ENCODE results near the gene PODN.

PODN gene

GRCh38 chr1:53120659-53121058 lies 58.6 kb downstream of the PODN start:
- no peaks in the 10 kb centered on the region for H3K36me3 ChIP-seq (ENCODE audit: control insufficient read depth, insufficient read depth, low read length)
- H3K27ac ChIP-seq (ENCODE audit: low read depth, low read length): peak overlapping the region; percentile 3
- H3K27me3 ChIP-seq (ENCODE audit: control insufficient read depth, insufficient read depth, low read length): no peaks in the 10 kb centered on the region
- no peaks in the 10 kb centered on the region for H3K9me3 ChIP-seq (ENCODE audit: control insufficient read depth, insufficient read depth, low read length)
- no peak overlapping the region for H3K9ac ChIP-seq (ENCODE audit: low read depth, low read length)
- no peak overlapping the region for H3K4me3 ChIP-seq (ENCODE audit: low read depth, low read length)
- peaks cover 14% of the 10 kb centered on the region for H3K4me1 ChIP-seq (ENCODE audit: control insufficient read depth, insufficient read depth, low read length)

GRCh38 chr1:53121319-53122172 lies 59.5 kb downstream of the PODN start:
- H3K4me1 ChIP-seq (ENCODE audit: control insufficient read depth, insufficient read depth, low read length): peaks cover 8% of the 10 kb centered on the region
- no peaks in the 10 kb centered on the region for H3K36me3 ChIP-seq (ENCODE audit: control insufficient read depth, insufficient read depth, low read length)
- no peak overlapping the region for H3K9ac ChIP-seq (ENCODE audit: low read depth, low read length)
- no peaks in the 10 kb centered on the region for H3K27me3 ChIP-seq (ENCODE audit: control insufficient read depth, insufficient read depth, low read length)
- H3K27ac ChIP-seq (ENCODE audit: low read depth, low read length): no peak overlapping the region
- H3K4me3 ChIP-seq (ENCODE audit: low read depth, low read length): no peak overlapping the region
- no peaks in the 10 kb centered on the region for H3K9me3 ChIP-seq (ENCODE audit: control insufficient read depth, insufficient read depth, low read length)

- no peaks in the 10 kb centered on the region for H3K36me3 ChIP-seq (ENCODE audit: control insufficient read depth, insufficient read depth, low read length)
- no peak overlapping the region for H3K4me3 ChIP-seq (ENCODE audit: low read depth, low read length)
- no peaks in the 10 kb centered on the region for H3K9me3 ChIP-seq (ENCODE audit: control insufficient read depth, insufficient read depth, low read length)
- H3K4me1 ChIP-seq (ENCODE audit: control insufficient read depth, insufficient read depth, low read length): peaks cover 7% of the 10 kb centered on the region
- H3K27ac ChIP-seq (ENCODE audit: low read depth, low read length): no peak overlapping the region
- no peak overlapping the region for H3K9ac ChIP-seq (ENCODE audit: low read depth, low read length)
- H3K27me3 ChIP-seq (ENCODE audit: control insufficient read depth, insufficient read depth, low read length): no peaks in the 10 kb centered on the region
Measured at GRCh38 chr1:53122201-53122885, 60.3 kb downstream of the PODN start.

- no peak overlapping the region for H3K27ac ChIP-seq (ENCODE audit: low read depth, low read length)
- H3K27me3 ChIP-seq (ENCODE audit: control insufficient read depth, insufficient read depth, low read length): no peaks in the 10 kb centered on the region
- H3K4me1 ChIP-seq (ENCODE audit: control insufficient read depth, insufficient read depth, low read length): peaks cover 7% of the 10 kb centered on the region
- no peak overlapping the region for H3K4me3 ChIP-seq (ENCODE audit: low read depth, low read length)
- H3K9ac ChIP-seq (ENCODE audit: low read depth, low read length): no peak overlapping the region
- H3K36me3 ChIP-seq (ENCODE audit: control insufficient read depth, insufficient read depth, low read length): no peaks in the 10 kb centered on the region
- H3K9me3 ChIP-seq (ENCODE audit: control insufficient read depth, insufficient read depth, low read length): no peaks in the 10 kb centered on the region
Measured at GRCh38 chr1:53122961-53123413, 61.0 kb downstream of the PODN start.

GRCh38 chr1:53123453-53124140 lies 61.6 kb downstream of the PODN start:
- no peaks in the 10 kb centered on the region for H3K9me3 ChIP-seq (ENCODE audit: control insufficient read depth, insufficient read depth, low read length)
- no peak overlapping the region for H3K27ac ChIP-seq (ENCODE audit: low read depth, low read length)
- peaks cover 7% of the 10 kb centered on the region for H3K4me1 ChIP-seq (ENCODE audit: control insufficient read depth, insufficient read depth, low read length)
- no peak overlapping the region for H3K4me3 ChIP-seq (ENCODE audit: low read depth, low read length)
- H3K36me3 ChIP-seq (ENCODE audit: control insufficient read depth, insufficient read depth, low read length): no peaks in the 10 kb centered on the region
- no peak overlapping the region for H3K9ac ChIP-seq (ENCODE audit: low read depth, low read length)
- H3K27me3 ChIP-seq (ENCODE audit: control insufficient read depth, insufficient read depth, low read length): no peaks in the 10 kb centered on the region

GRCh38 chr1:53125122-53125521 lies 63.1 kb downstream of the PODN start:
- Histone ChIP-seq H3K4me1 (ENCODE audit: control insufficient read depth, insufficient read depth, low read length) (peaks cover 3% of the 10 kb centered on the region; the same call in 1 of the 2 replicates), H3K9ac (ENCODE audit: low read depth, low read length) (no peak overlapping the region), H3K4me3 (ENCODE audit: low read depth, low read length) (no peak overlapping the region), H3K36me3 (ENCODE audit: control insufficient read depth, insufficient read depth, low read length) (no peaks in the 10 kb centered on the region), H3K27ac (ENCODE audit: low read depth, low read length) (no peak overlapping the region), H3K27me3 (ENCODE audit: control insufficient read depth, insufficient read depth, low read length) (no peaks in the 10 kb centered on the region), H3K9me3 (ENCODE audit: control insufficient read depth, insufficient read depth, low read length) (no peaks in the 10 kb centered on the region)

GRCh38 chr1:53125623-53126360 lies 63.8 kb downstream of the PODN start:
- no peak overlapping the region for H3K9ac ChIP-seq (ENCODE audit: low read depth, low read length)
- H3K4me3 ChIP-seq (ENCODE audit: low read depth, low read length): no peak overlapping the region
- H3K4me1 ChIP-seq (ENCODE audit: control insufficient read depth, insufficient read depth, low read length): no peaks in the 10 kb centered on the region
- H3K27me3 ChIP-seq (ENCODE audit: control insufficient read depth, insufficient read depth, low read length): no peaks in the 10 kb centered on the region
- H3K9me3 ChIP-seq (ENCODE audit: control insufficient read depth, insufficient read depth, low read length): no peaks in the 10 kb centered on the region
- H3K27ac ChIP-seq (ENCODE audit: low read depth, low read length): no peak overlapping the region
- H3K36me3 ChIP-seq (ENCODE audit: control insufficient read depth, insufficient read depth, low read length): no peaks in the 10 kb centered on the region

GRCh38 chr1:53126495-53126894 lies 64.5 kb downstream of the PODN start:
- no peaks in the 10 kb centered on the region for H3K36me3 ChIP-seq (ENCODE audit: control insufficient read depth, insufficient read depth, low read length)
- H3K4me1 ChIP-seq (ENCODE audit: control insufficient read depth, insufficient read depth, low read length): no peaks in the 10 kb centered on the region
- H3K4me3 ChIP-seq (ENCODE audit: low read depth, low read length): no peak overlapping the region

GRCh38 chr1:53127546-53127945 lies 65.5 kb downstream of the PODN start:
- H3K9ac ChIP-seq (ENCODE audit: low read depth, low read length): no peak overlapping the region

More at GRCh38 chr1:53126495-53126894, 64.5 kb downstream of the PODN start:
- Histone ChIP-seq H3K27ac (ENCODE audit: low read depth, low read length) (no peak overlapping the region), H3K9me3 (ENCODE audit: control insufficient read depth, insufficient read depth, low read length) (no peaks in the 10 kb centered on the region), H3K9ac (ENCODE audit: low read depth, low read length) (no peak overlapping the region), H3K27me3 (ENCODE audit: control insufficient read depth, insufficient read depth, low read length) (no peaks in the 10 kb centered on the region)

GRCh38 chr1:53128401-53128800 lies 66.4 kb downstream of the PODN start:
- no peaks in the 10 kb centered on the region for H3K4me1 ChIP-seq (ENCODE audit: control insufficient read depth, insufficient read depth, low read length)
- no peaks in the 10 kb centered on the region for H3K9me3 ChIP-seq (ENCODE audit: control insufficient read depth, insufficient read depth, low read length)
- no peaks in the 10 kb centered on the region for H3K27me3 ChIP-seq (ENCODE audit: control insufficient read depth, insufficient read depth, low read length)
- no peak overlapping the region for H3K4me3 ChIP-seq (ENCODE audit: low read depth, low read length)
- no peak overlapping the region for H3K9ac ChIP-seq (ENCODE audit: low read depth, low read length)
- H3K36me3 ChIP-seq (ENCODE audit: control insufficient read depth, insufficient read depth, low read length): no peaks in the 10 kb centered on the region
- H3K27ac ChIP-seq (ENCODE audit: low read depth, low read length): no peak overlapping the region

More at GRCh38 chr1:53127546-53127945, 65.5 kb downstream of the PODN start:
- Histone ChIP-seq H3K9me3 (ENCODE audit: control insufficient read depth, insufficient read depth, low read length) (no peaks in the 10 kb centered on the region), H3K27ac (ENCODE audit: low read depth, low read length) (no peak overlapping the region), H3K4me1 (ENCODE audit: control insufficient read depth, insufficient read depth, low read length) (no peaks in the 10 kb centered on the region), H3K4me3 (ENCODE audit: low read depth, low read length) (no peak overlapping the region), H3K27me3 (ENCODE audit: control insufficient read depth, insufficient read depth, low read length) (no peaks in the 10 kb centered on the region), H3K36me3 (ENCODE audit: control insufficient read depth, insufficient read depth, low read length) (no peaks in the 10 kb centered on the region)
